HEK293 (cell line): ENCODE results near the gene SMAD2.

Source experiments
- CTCF ChIA-PET: fragments of 350-600 bp; formaldehyde crosslinking; extraction: SDS; loops from one replicate; lab custom pipeline; 2021; ENCODE audit warnings: antibody characterized with exemption; lab: Yijun Ruan, JAX
- POLR2A ChIA-PET: fragments of 300-600 bp; formaldehyde crosslinking; extraction: SDS; loops from one replicate; lab custom pipeline; 2020; ENCODE audit warnings: antibody characterized with exemption, inconsistent platforms; lab: Yijun Ruan, JAX
- H3K27ac ChIP-seq: fragments of 200-500 bp; sonication (Bioruptor generic); 2 replicates; pipeline ENCODE4 v1.5.1; 2014; ENCODE audit warnings: low read depth, low read length, control low read depth, inconsistent platforms; ENCODE audit errors: extremely low read depth
- H3K36me3 ChIP-seq, 2 experiments: fragments of 200-500 bp in 1 of 2; sonication (Bioruptor generic) in 1 of 2; 1 replicate in 1 of 2; 2 replicates in 1 of 2; pipeline ENCODE4 v1.5.1; 2014 to 2017; ENCODE audit warnings: inconsistent platforms in 2 of 2, low read length in 2 of 2; ENCODE audit not compliant: control insufficient read depth in 2 of 2, insufficient read depth in 1 of 2
- H3K4me1 ChIP-seq: fragments of 200-500 bp; sonication (Bioruptor generic); 2 replicates; pipeline ENCODE4 v1.5.1; 2014; ENCODE audit warnings: mild to moderate bottlenecking, low read length, inconsistent platforms; ENCODE audit not compliant: control insufficient read depth, insufficient read depth
- H3K4me3 ChIP-seq: 2 replicates; pipeline ENCODE4 v1.5.1; 2011; ENCODE audit warnings: low read depth, mild to moderate bottlenecking, control low read depth, low read length, moderate library complexity
- H3K9me3 ChIP-seq: fragments of 200-500 bp; sonication (Bioruptor generic); 2 replicates; pipeline ENCODE4 v1.5.1; 2014; ENCODE audit warnings: low read depth, low read length, inconsistent platforms; ENCODE audit not compliant: control insufficient read depth, insufficient read depth
- IKZF3 ChIP-seq: fragments of 450-650 bp; IDR thresholded peaks from 2 replicates; pipeline ENCODE4 v1.5.0; 2018; ENCODE audit warnings: missing biosample characterization, mild to moderate bottlenecking, missing genetic modification characterization, moderate library complexity
- KLF1 ChIP-seq: fragments of 450-650 bp; formaldehyde crosslinking; IDR thresholded peaks from 2 replicates; pipeline ENCODE4 v1.5.1; 2016; ENCODE audit warnings: missing biosample characterization, missing genetic modification characterization
- MYNN ChIP-seq: fragments of 450-650 bp; formaldehyde crosslinking; IDR thresholded peaks from 2 replicates; pipeline ENCODE4 v1.5.1; 2016; ENCODE audit warnings: missing biosample characterization, missing genetic modification characterization, borderline replicate concordance
- SCRT1 ChIP-seq: fragments of 450-650 bp; formaldehyde crosslinking; IDR thresholded peaks from 2 replicates; pipeline ENCODE4 v1.5.1; 2016; ENCODE audit warnings: missing biosample characterization, missing genetic modification characterization, borderline replicate concordance
- ZBTB7A ChIP-seq: fragments of 450-650 bp; formaldehyde crosslinking; IDR thresholded peaks from 2 replicates; pipeline ENCODE4 v1.5.1; 2016; ENCODE audit warnings: low read depth, missing biosample characterization, missing genetic modification characterization
- ZFP37 ChIP-seq: fragments of 450-650 bp; formaldehyde crosslinking; IDR thresholded peaks from 2 replicates; pipeline ENCODE4 v1.5.1; 2016; ENCODE audit warnings: missing biosample characterization, missing genetic modification characterization
- ZNF155 ChIP-seq: fragments of 450-650 bp; formaldehyde crosslinking; IDR thresholded peaks from 2 replicates; pipeline ENCODE4 v1.5.1; 2016; ENCODE audit warnings: missing biosample characterization, missing genetic modification characterization
- ZNF175 ChIP-seq: fragments of 450-650 bp; formaldehyde crosslinking; IDR thresholded peaks from 2 replicates; pipeline ENCODE4 v1.5.1; 2016; ENCODE audit warnings: missing biosample characterization, missing genetic modification characterization
- ZNF202 ChIP-seq: fragments of 450-650 bp; formaldehyde crosslinking; IDR thresholded peaks from 2 replicates; pipeline ENCODE4 v1.5.1; 2016; ENCODE audit warnings: missing biosample characterization, missing genetic modification characterization, borderline replicate concordance
- ZNF24 ChIP-seq: fragments of 450-650 bp; formaldehyde crosslinking; IDR thresholded peaks from 2 replicates; pipeline ENCODE4 v1.5.1; 2016; ENCODE audit warnings: missing biosample characterization, missing genetic modification characterization
- ZNF266 ChIP-seq: fragments of 450-650 bp; formaldehyde crosslinking; IDR thresholded peaks from 2 replicates; pipeline ENCODE4 v1.5.1; 2016; ENCODE audit warnings: missing biosample characterization, missing genetic modification characterization, low read depth
- ZNF426 ChIP-seq: fragments of 450-650 bp; formaldehyde crosslinking; IDR thresholded peaks from 2 replicates; pipeline ENCODE4 v1.5.1; 2017; ENCODE audit warnings: missing biosample characterization, missing genetic modification characterization, mild to moderate bottlenecking, inconsistent platforms, moderate library complexity
- ZNF585B ChIP-seq: fragments of 450-650 bp; formaldehyde crosslinking; IDR thresholded peaks from 2 replicates; pipeline ENCODE4 v1.5.1; 2016; ENCODE audit warnings: missing biosample characterization, missing genetic modification characterization
- ZNF610 ChIP-seq: fragments of 450-650 bp; formaldehyde crosslinking; IDR thresholded peaks from 2 replicates; pipeline ENCODE4 v1.5.1; 2016; ENCODE audit warnings: missing biosample characterization, missing genetic modification characterization, borderline replicate concordance
- ZNF626 ChIP-seq: fragments of 450-650 bp; sonication (Bioruptor Pico); formaldehyde crosslinking; IDR thresholded peaks from 2 replicates; pipeline ENCODE4 v1.5.1; 2018; ENCODE audit warnings: missing biosample characterization, missing genetic modification characterization, inconsistent platforms
- ZNF768 ChIP-seq: fragments of 450-650 bp; formaldehyde crosslinking; IDR thresholded peaks from 2 replicates; pipeline ENCODE4 v1.5.1; 2018; ENCODE audit warnings: missing biosample characterization, mild to moderate bottlenecking, missing genetic modification characterization
- ZNF776 ChIP-seq: fragments of 450-650 bp; formaldehyde crosslinking; IDR thresholded peaks from 2 replicates; pipeline ENCODE4 v1.5.0; 2017; ENCODE audit warnings: missing biosample characterization, missing genetic modification characterization, borderline replicate concordance
- TF ChIP-seq, protein P1 (sequence below): fragments of 450-650 bp; formaldehyde crosslinking; IDR thresholded peaks from 2 replicates; pipeline ENCODE4 v1.5.1; 2016; ENCODE audit warnings: missing biosample characterization, missing genetic modification characterization
- TF ChIP-seq, protein P2 (sequence below): fragments of 450-650 bp; formaldehyde crosslinking; conservative IDR thresholded peaks from 2 replicates; pipeline ENCODE4 v1.5.1; 2016; ENCODE audit warnings: low read depth, missing biosample characterization, missing genetic modification characterization

Gene SMAD2

DNA sequence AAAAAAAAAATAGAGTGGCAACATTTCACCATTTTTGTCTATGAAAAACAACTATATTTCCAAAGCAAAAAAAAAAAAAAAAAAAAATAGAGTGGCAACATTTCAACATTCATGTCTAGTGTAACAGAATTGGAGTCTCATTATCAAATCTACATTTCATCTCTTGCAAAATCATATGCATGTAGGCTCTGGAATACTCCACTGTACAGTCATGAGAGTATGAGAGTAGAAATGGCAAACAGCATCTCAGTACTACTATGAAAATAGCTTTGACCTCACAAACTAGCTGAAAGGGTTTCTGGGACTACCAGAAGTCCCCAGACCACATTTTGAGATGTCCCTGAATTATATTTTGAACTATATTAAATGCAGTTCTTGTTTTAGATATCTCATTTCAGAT is 82.8 kb downstream of the SMAD2 start:
- H3K36me3 ChIP-seq = peaks cover 24 to 32% of the 10 kb centered on the region in 2 experiments; a peak in 2 of 3 replicates
- no peaks in the 10 kb centered on the region for H3K9me3 ChIP-seq
- ChIA-PET CTCF (interaction anchor here (0.6 to 1.3 kb wide), 4 partner anchors 133 to 748 kb away, joined by 3 to 4 read pairs (median 4); no protein-coding TSS in a partner anchor), POLR2A (no interaction called here)
- no peak overlapping the region for H3K27ac ChIP-seq
- TF ChIP-seq ZNF768 (tag by site-specific recombination) (no peak), SCRT1 (no peak), MYNN (tag by site-specific recombination) (no peak), ZBTB7A (no peak), ZNF626 (tag by site-specific recombination) (no peak), ZNF776 (no peak), ZNF24 (no peak), IKZF3 (no peak), ZNF266 (tag by site-specific recombination) (no peak), ZNF610 (tag by site-specific recombination) (no peak), ZNF155 (tag by site-specific recombination) (no peak), ZNF426 (no peak)
- TF ChIP-seq, protein P1, sequence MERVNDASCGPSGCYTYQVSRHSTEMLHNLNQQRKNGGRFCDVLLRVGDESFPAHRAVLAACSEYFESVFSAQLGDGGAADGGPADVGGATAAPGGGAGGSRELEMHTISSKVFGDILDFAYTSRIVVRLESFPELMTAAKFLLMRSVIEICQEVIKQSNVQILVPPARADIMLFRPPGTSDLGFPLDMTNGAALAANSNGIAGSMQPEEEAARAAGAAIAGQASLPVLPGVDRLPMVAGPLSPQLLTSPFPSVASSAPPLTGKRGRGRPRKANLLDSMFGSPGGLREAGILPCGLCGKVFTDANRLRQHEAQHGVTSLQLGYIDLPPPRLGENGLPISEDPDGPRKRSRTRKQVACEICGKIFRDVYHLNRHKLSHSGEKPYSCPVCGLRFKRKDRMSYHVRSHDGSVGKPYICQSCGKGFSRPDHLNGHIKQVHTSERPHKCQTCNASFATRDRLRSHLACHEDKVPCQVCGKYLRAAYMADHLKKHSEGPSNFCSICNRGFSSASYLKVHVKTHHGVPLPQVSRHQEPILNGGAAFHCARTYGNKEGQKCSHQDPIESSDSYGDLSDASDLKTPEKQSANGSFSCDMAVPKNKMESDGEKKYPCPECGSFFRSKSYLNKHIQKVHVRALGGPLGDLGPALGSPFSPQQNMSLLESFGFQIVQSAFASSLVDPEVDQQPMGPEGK = no peak
- no peaks in the 10 kb centered on the region for H3K4me1 ChIP-seq
- H3K4me3 ChIP-seq = no peak overlapping the region

DNA sequence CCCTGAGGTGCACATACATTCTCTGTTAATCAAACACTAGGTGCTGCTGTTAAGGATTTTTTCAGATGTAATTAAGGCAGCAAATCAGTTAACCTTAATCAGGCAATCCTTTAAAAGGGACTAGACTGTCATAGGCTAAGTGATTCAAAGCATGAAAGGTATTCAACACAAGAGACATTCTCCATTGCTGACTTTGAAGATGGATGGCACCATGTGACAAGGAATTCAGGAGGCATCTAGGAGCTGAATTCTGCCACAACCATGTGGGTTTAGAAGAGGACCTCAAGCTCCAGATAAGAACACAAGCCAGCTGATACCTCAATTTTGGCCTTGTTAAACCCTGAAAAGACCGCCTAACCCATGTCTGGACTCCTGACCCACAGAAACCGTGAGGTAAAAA is 84.0 kb downstream of the SMAD2 start:
- POLR2A ChIA-PET = no interaction called here
- CTCF ChIA-PET = no interaction called here
- Histone ChIP-seq H3K4me3 (no peak overlapping the region), H3K9me3 (no peaks in the 10 kb centered on the region), H3K36me3 (peaks cover 30 to 39% of the 10 kb centered on the region in 2 experiments), H3K4me1 (no peaks in the 10 kb centered on the region), H3K27ac (no peak overlapping the region)
- TF ChIP-seq, protein P2, sequence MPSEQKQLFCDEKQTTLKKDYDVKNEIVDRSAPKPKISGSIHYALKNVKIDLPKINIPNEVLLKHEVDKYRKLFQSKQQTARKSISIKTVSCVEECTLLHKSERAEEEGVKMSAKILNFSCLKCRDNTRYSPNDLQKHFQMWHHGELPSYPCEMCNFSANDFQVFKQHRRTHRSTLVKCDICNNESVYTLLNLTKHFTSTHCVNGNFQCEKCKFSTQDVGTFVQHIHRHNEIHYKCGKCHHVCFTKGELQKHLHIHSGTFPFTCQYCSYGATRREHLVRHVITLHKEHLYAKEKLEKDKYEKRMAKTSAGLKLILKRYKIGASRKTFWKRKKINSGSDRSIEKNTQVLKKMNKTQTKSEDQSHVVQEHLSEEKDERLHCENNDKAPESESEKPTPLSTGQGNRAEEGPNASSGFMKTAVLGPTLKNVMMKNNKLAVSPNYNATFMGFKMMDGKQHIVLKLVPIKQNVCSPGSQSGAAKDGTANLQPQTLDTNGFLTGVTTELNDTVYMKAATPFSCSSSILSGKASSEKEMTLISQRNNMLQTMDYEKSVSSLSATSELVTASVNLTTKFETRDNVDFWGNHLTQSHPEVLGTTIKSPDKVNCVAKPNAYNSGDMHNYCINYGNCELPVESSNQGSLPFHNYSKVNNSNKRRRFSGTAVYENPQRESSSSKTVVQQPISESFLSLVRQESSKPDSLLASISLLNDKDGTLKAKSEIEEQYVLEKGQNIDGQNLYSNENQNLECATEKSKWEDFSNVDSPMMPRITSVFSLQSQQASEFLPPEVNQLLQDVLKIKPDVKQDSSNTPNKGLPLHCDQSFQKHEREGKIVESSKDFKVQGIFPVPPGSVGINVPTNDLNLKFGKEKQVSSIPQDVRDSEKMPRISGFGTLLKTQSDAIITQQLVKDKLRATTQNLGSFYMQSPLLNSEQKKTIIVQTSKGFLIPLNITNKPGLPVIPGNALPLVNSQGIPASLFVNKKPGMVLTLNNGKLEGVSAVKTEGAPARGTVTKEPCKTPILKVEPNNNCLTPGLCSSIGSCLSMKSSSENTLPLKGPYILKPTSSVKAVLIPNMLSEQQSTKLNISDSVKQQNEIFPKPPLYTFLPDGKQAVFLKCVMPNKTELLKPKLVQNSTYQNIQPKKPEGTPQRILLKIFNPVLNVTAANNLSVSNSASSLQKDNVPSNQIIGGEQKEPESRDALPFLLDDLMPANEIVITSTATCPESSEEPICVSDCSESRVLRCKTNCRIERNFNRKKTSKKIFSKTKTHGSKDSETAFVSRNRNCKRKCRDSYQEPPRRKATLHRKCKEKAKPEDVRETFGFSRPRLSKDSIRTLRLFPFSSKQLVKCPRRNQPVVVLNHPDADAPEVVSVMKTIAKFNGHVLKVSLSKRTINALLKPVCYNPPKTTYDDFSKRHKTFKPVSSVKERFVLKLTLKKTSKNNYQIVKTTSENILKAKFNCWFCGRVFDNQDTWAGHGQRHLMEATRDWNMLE (tag by site-specific recombination) = no peak
- no peak for TF ChIP-seq ZNF175 (tag by site-specific recombination)
- no peak for TF ChIP-seq ZNF585B (tag by site-specific recombination)
- TF ChIP-seq KLF1 = no peak
- no peak for TF ChIP-seq ZFP37 (tag by site-specific recombination)
- no peak for TF ChIP-seq ZNF202 (tag by site-specific recombination)
